ENCODE results near the gene FARSB.

- TF ChIP-seq CTCF (IDR thresholded peaks at IDR 0.05; ENCODE audit: low read depth, low read length) (peak; percentile 99), EZH2phosphoT487 (IDR thresholded peaks at IDR 0.05; ENCODE audit: low read depth) (no peak)
Observed at GRCh38 chr2:222690564-222691200, 34.8 kb upstream of the FARSB start.
